Right renal pelvis (tissue), 4 donors: Measurements from ENCODE around the gene UBE2Q2. TPM values are rescaled to one million over a fixed set of nuclear protein-coding genes. Genes with fewer than 3 reads are reported as not detected.
A peak's percentile ranks its signal among the peaks of the same experiment; 100 is the strongest.
"Not testable (repeated sequence)": the region's sequence is repeated elsewhere in the genome, so short reads cannot be mapped to it uniquely, and the experiment has no call there.

ENCODE experiments used
- DNase-seq, 4 donors: peaks; one replicate each; pipeline ENCODE4 v3.0.0-alpha.2; 2013; ENCODE audit warnings: low read depth in 4 of 4, low spot score in 3 of 4, missing footprints in 1 of 4
- polyA plus RNA-seq, 4 donors: library from polyadenylated mRNA; unstranded; fragments of 120-200 nt; gene quantifications; one replicate each; pipeline ENCODE4 v1.2.1, GENCODE V29; 2013; ENCODE audit not compliant: insufficient read length in 4 of 4

The UBE2Q2 gene
- polyA plus RNA-seq = 10 to 100 TPM; 44.1 to 61.2 (median 58.4) TPM

DNA sequence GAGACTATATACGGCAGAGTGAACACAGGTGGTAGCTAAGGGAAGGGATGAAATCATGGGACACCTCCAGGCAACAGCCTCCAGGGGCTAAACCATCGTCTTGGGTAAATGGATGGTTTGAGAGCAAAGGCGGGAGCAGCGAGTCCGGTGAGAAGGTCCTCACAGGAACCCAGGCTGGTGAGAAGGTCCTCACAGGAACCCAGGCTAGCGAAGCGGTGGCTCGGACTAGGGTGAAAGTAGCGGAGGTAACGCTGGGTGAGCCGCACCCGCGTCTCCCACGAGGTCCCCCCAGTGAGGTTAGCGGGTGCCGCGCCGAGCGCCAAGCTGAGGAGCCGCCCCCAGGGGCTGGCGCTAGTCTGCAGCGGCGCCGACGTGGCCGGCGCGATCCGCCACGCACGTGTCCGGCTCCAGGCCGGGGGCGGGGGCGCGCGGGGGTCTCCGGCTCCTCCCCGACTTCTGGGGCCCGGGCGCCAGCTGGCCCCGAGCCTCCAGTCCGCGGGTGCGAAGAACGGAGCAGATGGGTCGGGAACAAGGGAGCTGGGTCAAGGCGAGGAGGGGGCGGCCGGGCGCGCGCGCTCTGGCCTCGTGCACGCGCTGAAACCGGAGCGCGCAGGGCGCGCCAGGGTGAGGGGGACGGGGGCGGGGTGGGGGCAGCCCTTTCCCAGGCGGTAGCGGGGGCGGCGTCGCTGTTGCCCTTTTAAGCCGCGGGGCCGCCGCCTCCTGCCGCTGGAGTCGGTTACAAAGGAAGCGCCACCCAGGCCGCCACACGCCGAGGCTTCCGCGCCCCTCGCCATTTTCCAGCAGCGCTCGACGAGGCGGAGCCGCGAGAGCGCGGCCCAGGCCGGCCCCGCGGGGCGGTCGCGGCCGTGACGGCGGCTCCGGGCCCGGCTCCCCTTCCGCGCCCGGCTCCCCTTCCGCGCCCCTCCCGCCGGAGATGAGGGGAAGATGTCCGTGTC, at the start of gene UBE2Q2:
UBE2Q2 (plus strand) TSS at position 726 of the 956 bp plus-strand sequence; CDS start at position 946, 220 bp downstream.
- DNase-seq = peak in 3 of 4 donors; percentile 43 to 51 (median 49)

DNA sequence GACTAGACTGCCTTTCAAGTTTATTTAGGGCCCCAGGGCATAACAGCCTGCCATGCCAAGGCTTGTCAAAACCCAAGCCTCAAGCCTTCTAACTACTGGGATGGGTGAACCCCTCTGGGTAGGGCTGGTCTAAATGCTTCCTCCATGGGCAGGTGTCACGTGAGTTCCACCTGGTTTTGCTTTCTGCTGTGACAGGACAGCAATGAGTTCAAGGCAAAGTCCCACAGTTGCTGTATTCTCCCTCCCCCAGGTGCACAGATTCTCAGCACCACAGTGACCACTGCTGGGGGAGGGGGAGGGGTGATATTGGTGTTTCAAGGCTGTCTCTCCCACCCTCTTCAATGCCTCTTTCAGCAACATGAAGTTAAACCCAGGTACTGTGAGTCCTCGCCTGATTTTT, 46.9 kb upstream of the UBE2Q2 start:
- no peak for DNase-seq

DNA sequence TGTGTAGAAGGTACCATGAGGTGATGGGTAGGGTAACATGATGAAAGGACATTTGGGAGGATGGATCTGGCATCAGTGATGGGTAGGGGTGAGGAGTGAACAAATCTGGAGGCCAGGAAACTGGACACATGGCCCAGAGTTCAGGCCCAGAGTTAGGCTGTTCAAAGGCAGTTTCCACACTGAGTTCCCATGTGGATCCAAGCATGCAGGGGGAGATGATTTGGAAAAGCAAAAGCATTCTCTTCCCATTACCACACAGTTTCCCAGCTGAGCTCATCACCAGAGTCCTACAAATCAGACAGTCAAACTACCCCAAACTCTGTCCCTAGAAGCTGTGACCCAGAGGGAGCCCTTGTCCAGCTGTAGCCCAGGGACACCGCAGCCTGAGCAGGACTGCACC, 46.1 kb upstream of the UBE2Q2 start:
- DNase-seq = not testable (repeated sequence)

DNA sequence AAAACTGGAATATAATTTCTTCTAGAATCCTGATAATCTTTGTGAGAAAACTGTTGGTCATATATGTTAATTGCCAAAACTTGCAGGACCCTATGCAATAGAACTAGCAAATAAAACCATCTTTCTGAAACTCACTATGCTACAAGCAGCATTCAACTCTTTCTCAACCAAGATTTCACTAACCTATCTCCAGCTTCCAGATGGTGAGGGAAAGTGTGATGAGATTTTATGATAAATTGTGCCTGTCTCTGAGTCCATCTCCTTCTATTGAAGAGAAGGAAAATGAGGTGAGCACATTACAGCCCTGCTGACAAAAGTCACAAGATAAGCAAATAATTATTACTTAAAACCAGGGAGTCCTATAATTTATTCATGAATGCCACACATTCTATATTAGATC, 44.1 kb upstream of the UBE2Q2 start:
- no peak for DNase-seq

DNA sequence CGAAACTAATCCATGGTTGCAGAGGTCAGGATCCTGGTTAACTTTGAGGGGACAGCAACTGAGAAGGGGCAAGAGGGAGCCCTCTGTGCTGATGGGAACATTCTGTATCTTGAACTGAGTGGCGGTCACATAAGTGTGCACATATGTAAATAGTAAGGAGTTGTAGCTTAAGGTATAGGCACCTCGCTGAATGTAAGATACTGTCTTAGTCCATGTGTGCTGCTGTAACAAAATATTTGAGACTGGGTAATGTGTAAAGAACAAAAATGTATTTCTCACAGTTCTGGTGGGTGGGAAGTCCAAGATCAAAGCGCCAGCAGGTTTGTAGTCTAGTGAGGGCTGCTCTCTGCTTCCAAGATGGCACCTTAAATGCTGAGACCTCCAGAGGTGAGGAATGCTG, 42.8 kb upstream of the UBE2Q2 start:
- DNase-seq = not testable (repeated sequence)

DNA sequence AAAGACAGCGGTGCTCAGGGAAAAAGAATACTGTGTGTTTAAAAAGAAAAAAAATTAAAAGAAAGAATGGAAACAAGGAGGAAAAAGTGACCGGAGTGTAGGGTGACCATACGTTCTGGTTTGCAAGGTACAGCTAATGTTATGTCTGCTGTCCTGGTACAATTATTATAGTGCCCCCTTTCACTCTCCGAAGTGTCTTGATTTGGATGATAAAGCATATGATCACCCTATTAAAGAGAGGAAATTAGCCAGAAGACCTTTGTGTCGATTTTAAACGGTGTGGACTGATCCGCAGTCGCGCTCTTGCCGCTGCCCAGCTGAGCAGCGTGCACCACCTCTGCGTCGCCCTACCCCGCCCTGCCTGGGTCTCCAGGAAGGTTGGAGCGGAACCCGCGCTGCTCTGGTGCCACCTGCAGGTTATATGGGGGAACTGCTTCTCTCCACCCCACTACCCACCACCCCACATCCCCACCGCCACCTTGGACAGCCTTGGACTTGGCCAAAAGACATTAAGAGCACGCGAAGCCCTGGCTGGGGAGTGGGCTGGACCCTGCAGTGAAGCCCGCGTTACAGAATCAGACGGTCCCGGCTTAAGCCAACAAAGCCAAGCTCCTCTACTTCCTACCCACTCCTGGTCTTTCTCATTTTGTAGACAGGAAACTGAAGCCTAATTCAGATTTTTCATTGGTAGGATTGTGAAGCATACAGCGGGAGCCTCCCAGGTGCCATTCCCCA, 41.2 kb upstream of the UBE2Q2 start:
- peak; percentile 53 to 74 (median 68) for DNase-seq

DNA sequence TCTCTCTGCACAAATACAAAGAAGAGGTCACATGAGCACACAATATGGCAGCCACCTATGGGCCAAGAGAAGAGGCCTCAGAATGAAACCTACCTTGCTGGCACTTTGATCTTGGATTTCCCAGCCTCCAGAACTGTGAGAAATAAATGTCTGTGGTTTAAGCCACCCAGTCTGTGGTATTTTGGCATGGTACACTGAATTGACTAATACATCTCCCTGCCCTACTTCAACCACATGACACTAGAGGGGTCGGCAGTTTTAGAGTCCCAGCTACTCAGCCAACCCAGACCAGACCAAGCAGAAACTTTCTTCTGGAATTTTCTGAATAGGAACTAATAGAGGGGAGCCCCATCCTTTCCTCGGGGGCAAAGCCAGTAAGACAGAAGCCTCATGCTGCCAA, 35.8 kb upstream of the UBE2Q2 start:
- DNase-seq = not testable (repeated sequence)

DNA sequence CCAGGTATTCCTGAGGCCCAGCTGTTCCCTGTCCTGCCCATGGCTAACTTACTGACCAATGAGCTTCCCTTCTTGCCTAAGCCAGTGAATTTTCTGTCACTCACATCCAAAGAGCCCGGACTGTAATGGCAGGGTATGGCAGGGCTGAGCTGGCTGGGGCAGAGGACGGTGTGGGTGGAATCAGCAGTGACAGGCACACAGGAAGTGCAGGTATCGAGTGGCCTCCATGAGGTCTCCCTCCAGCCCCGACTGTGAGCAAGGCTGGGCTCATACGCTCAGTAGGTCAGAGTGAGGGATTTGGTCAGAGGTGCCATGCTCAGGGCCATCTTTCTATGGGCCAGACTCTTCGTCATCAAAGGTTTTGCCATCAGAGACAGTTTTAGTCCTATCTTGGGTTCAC, 35.2 kb upstream of the UBE2Q2 start:
- DNase-seq = not testable (repeated sequence)

DNA sequence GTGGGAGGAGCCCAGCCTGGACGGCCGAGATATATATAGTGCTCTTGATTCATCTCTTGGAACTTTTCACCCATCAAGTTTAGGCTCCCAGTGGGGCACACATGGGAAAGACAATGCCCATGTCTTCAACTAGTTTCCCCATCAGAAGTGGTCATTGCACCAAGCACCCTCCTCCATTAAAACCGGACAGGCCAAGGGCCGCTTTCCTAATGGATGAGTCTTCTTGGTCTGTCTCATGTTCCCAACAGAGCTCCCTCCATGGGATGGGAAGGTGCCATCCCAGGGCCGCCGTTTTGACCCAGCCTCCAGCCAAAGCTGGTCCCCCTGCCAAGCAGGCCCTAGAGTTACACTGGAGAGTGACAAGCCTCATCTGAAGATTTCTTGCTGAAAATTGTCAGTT, 34.7 kb upstream of the UBE2Q2 start:
- no peak for DNase-seq

DNA sequence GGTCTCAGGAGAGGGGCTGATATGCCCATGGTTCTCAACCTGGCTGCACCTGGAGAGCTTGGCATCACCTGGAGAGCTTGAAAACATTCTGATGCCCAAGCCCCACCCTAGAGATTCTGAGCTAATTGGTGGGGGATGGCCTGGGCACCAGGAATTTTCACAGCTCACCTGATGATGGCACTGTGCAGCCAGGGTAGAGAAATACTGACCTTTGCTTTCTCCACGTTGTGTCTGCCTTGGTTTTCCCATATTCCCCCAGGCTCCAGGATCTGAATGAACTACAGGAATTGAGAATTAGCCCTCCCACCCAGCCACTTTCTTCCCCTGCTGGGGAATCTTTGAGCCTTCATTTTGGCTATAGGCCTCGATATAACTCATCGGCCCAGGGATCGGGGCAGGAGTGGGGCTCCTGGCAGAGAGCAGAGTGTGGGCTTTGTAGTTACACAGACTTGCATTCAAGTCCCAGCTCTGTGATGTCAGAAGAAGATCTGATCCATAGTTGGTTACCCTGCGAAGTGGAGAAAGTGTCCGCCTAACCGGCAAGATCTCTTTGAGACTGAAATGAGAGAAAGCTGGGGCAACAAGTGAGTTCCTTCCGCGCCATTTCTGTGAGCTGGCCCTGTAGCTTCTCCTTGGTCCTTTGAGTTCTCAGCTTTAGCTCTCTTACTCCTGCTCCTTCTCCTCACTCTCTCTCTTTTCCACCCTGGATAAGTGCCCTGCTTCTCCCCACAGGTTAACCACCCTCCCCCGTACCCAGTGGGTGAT, 33.1 kb upstream of the UBE2Q2 start:
- DNase-seq = no peak

DNA sequence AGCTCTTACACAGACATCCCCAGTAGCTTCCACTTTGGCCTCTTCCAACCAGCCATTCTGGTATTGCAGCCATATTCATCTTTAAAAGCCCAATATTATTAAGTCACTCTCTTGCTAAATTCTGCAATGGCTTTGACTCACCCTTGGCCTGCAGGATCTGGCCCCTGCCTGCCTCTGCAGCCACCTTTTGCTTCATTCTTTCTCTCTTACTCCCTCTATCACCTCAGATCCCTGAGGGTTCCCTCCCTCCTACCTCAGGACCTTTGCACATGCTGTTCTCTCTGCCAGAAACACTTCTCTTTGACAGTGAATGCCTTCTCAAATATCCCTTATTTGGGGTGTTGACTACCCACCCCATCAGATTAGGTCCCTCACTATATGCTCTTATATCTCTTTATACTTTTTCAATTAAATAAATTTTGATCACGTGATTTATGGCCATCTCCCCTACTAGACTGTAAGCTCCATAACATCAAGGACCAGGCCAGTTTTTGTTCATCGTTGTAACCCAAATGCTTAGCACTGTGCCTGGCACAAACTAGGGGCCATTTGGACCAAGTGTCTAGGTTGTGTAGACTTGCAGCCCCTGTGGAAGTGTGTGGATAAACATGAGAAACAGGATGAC, 32.3 kb upstream of the UBE2Q2 start:
- no peak for DNase-seq

DNA sequence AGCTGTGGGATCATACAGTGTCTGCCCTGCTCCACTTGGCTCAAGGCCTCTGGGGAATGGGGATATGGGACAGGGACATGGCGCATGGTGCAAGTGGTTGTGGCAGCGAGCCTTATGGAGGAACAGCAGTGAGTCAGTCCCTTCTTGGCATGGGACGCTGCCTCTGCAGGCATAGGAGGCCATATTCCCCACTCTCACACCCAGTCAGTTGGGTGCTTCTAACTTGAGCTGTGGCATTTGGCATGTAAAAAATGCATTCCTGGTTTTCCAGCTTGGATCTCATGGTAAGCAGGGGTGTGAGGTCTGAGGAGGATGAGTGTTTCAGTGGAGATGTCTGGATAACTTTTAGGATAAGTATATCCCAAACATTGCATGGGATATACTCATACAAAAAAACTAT, 31.6 kb upstream of the UBE2Q2 start:
- DNase-seq = no peak

DNA sequence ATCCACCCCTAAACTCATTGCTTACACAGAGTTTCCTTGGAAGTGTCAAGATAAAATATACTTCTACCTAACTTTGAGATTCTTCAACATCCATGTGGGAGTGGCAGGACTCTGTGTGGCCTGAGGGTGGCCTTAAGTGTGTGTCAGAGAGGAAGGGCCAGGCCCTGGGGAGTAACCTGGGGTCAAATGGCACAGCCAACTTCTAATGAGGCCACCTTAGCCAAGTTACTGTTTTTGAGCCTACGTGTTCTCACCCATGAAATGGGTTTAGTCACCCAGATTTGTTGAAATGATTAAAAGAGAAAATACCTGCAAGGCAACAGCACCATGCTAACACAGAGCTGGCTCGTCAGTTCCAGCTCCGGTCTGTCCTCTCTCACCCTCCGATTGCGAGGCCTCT, 28.5 kb upstream of the UBE2Q2 start:
- DNase-seq = no peak

DNA sequence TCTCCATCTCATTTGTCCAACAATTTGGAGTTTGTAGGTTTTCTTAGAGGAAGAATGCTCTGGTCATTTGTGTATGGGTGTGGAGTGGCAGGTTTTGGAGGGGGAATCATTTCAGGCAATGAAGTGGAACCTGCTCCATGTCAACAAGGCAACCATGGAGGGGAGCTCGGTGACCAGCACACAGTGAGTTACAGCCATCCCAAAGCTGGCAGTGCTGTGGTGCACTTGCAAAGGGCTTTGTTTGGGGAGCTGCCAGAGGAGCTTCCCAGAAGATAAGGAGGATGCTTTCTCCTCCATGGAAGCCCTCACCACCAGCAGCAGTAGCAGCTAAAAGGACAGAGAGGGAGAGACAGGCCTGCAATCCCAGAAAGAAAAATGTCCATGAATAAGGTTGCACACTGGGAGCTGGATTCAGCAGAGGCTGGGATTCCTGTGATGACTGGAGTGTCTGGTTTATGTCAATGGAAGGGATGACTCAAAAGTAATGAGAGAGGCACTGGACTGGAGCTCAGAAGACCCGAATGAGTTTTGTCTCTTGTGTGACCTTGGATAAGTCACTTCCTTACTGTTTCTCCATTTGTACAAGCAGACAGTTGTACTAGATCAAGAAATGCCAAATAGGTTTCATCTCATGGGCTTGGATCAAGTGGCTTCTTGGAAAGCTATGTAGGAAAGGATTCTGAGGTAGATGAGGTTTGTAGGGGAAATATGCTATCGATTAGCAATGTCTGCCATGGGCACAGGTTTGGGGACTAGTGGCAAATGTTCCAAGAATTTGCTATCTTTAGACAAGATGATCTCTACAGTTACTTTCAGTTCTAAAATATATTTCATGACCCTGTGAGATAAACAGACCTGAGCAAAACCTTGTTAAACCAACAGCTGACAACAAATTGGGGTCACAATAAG, 27.2 kb upstream of the UBE2Q2 start:
- DNase-seq = no peak

DNA sequence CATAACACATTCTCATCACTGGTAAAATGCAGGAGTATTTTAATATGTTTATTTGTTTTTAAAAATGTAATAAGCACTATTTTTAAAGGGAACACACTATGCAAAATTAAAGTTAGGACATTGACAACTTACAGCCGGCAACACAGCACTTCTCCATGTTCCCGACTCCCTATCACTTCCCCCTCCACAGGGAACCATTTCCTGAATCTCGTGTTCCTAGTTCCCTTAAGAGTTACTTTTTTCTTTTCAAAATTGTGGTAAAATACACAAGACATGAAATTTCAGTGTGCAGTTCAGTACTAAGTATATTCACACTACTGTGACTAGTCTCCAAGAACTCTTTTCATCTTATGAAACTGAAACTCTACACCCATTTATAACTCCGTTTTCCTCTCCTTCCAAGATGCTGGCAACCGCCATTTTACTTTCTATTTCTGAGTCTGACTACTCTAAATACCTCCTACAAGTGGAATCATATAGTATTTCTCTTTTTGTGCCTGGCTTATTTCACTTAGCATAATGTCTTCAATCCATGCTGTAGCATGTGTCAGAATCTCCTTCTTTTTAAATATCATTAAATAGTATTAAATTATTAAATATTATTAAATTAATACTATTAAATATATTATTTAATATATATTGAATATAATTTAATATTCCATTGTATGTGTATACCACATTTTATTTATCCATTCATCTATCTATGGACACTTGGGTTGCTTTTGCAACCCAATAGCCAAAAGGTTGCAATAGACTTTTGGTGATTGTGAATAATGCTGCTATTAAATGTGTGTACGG, 25.9 kb upstream of the UBE2Q2 start:
- DNase-seq = no peak

DNA sequence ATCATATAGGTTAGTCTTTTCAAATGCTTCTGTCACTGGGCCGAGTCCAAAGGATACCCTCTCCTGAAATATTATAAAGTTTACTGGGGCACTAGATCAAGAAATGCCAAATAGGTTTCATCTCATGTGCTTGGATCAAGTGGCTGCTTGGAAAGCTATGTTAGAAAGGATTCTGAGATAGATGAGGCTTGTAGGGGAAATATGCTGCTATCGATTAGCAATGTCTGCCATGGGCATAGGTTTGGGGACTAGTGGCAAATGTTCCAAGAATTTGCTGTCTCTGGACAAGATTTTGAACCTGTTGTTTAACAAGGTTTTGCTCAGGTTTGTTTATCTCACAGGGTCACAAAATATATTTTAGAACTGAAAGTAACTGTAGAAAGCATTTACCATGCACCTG, 23.0 kb upstream of the UBE2Q2 start:
- DNase-seq = no peak

DNA sequence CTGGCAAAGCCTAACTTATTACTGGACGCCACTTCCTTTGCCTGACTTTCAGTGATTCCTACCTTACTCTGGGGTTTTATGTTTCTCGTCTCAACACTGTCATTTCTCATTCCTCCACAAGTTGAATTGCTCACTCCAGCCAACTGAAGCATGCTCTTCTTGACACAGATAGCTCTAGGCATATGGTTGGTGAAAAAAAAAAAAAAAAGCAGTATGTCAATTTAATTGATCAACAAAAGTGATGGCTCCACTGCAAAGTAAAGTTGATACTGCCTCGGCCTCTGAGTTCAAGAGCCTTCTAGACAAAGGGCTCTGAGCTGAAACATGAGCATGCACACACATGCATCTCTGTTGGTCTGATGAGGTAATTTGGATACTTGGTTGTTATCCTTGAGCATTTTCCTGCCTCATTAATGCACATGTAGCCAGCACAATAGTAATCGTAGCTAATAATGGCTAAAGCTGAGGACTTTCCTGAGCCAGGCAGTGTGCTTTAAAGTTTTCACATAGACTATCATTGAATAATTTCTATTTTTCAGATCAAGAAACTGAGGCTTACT, 21.4 kb upstream of the UBE2Q2 start:
- DNase-seq = no peak

DNA sequence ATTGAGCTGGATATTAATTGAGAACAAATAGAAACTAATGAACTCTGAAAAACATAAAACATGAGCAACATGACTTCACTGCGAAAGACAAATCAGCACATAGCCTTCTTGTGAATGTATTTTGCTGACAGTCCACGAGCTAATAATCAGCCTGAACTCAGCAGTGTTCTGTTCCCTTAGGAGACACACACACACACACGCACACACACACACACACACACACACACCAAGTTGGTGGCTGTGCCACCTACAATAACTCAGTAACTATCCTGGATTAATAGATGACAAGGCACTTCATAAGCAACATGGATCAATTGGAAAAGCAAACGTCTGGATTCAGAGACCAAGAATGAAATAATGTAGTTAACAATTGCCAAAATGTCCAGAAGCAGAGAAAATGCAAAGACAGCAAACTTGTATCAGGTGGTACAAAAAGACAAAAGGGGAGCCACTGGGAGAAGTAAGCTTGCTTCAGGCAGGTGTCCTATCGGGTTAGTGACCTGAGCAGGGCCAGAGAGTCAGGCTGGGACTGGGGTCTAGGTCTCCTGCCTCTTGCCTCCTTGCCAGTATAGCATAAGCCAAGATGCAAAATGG, 20.5 kb upstream of the UBE2Q2 start:
- DNase-seq = no peak
